CD14-positive monocyte (primary cell): ENCODE results near the gene R3HCC1L. TPM values are rescaled to one million over a fixed set of nuclear protein-coding genes. Genes with fewer than 3 reads are reported as not detected.

ENCODE experiments used
- DNase-seq, 3 donors: peaks; one replicate each; pipeline ENCODE4 v3.0.0-alpha.2; 2011 to 2022
- H2AFZ ChIP-seq: 2 replicates; pipeline ENCODE4 v1.6.0; 2012; ENCODE audit warnings: mild to moderate bottlenecking, low read depth, low read length, inconsistent platforms; ENCODE audit not compliant: insufficient read depth, poor library complexity, severe bottlenecking
- H3K27ac ChIP-seq, 2 donors: 1 replicate in 1 of 2; 2 replicates in 1 of 2; pipeline ENCODE4 v1.5.1; 2012 to 2013; ENCODE audit warnings: low read length in 2 of 2, control low read depth in 1 of 2, inconsistent platforms in 1 of 2, low read depth in 1 of 2, mild to moderate bottlenecking in 1 of 2
- H3K27me3 ChIP-seq, 2 donors: one replicate each; pipeline versions ENCODE4 v1.6.0 to v1.6.1; 2011 to 2013; ENCODE audit warnings: low read length in 2 of 2; ENCODE audit not compliant: control insufficient read depth in 2 of 2, insufficient read depth in 2 of 2
- H3K36me3 ChIP-seq, 2 donors: replicated peaks in 1 of 2; 1 replicate in 1 of 2; 2 replicates in 1 of 2; pipeline versions ENCODE4 v1.5.1 to v1.6.1; 2012 to 2013; ENCODE audit warnings: low read length in 2 of 2, control low read depth in 1 of 2, inconsistent platforms in 1 of 2, mild to moderate bottlenecking in 1 of 2; ENCODE audit not compliant: insufficient read depth in 2 of 2, control insufficient read depth in 1 of 2
- H3K4me1 ChIP-seq, 2 donors: 1 replicate in 1 of 2; 2 replicates in 1 of 2; pipeline versions ENCODE4 v1.5.1 to v1.6.1; 2012 to 2013; ENCODE audit warnings: low read length in 2 of 2, control low read depth in 1 of 2, inconsistent platforms in 1 of 2, mild to moderate bottlenecking in 1 of 2, moderate library complexity in 1 of 2; ENCODE audit not compliant: insufficient read depth in 2 of 2, control insufficient read depth in 1 of 2
- H3K4me2 ChIP-seq: replicated peaks from 2 replicates; pipeline ENCODE3; 2012; ENCODE audit warnings: low read length, moderate library complexity, mild to moderate bottlenecking; ENCODE audit not compliant: poor library complexity, severe bottlenecking; ENCODE audit errors: extremely low read depth
- H3K4me3 ChIP-seq, 3 experiments: fragments of 200-600 bp in 1 of 3; sonication (generic) in 1 of 3; replicated peaks in 1 of 3; 1 replicate in 2 of 3; 2 replicates in 1 of 3; pipeline ENCODE4 v1.5.1; 2011 to 2013; ENCODE audit warnings: low read length in 3 of 3, mild to moderate bottlenecking in 3 of 3, control low read depth in 2 of 3, low read depth in 2 of 3, inconsistent platforms in 1 of 3, moderate library complexity in 1 of 3
- H3K79me2 ChIP-seq: 2 replicates; pipeline ENCODE4 v1.6.0; 2012; ENCODE audit warnings: mild to moderate bottlenecking, control low read depth, inconsistent platforms, low read length, moderate library complexity; ENCODE audit not compliant: insufficient read depth
- H3K9ac ChIP-seq: 2 replicates; pipeline ENCODE4 v1.6.0; 2017; ENCODE audit warnings: low read length, mild to moderate bottlenecking; ENCODE audit not compliant: insufficient read depth, poor library complexity, severe bottlenecking
- H3K9me3 ChIP-seq, 2 donors: replicated peaks in 1 of 2; 1 replicate in 1 of 2; 2 replicates in 1 of 2; pipeline versions ENCODE4 v1.5.1 to v1.6.1; 2012 to 2013; ENCODE audit warnings: low read length in 2 of 2, control low read depth in 1 of 2; ENCODE audit not compliant: control insufficient read depth in 1 of 2, insufficient read depth in 1 of 2
- H4K20me1 ChIP-seq: 2 replicates; pipeline ENCODE4 v1.6.0; 2012; ENCODE audit warnings: mild to moderate bottlenecking, low read length, control low read depth, moderate library complexity; ENCODE audit not compliant: insufficient read depth
- H3K27ac Mint-ChIP-seq, 7 donors: one replicate each; pipeline ENCODE4 v1.8.0; 2020; ENCODE audit warnings: mild to moderate bottlenecking in 7 of 7, mixed read lengths in 7 of 7, moderate library complexity in 6 of 7, inconsistent platforms in 2 of 7
- H3K27me3 Mint-ChIP-seq, 3 donors: one replicate each; pipeline ENCODE4 v1.8.0; 2021 to 2022; ENCODE audit warnings: low read depth in 3 of 3, mild to moderate bottlenecking in 3 of 3, mixed read lengths in 3 of 3, moderate library complexity in 3 of 3, inconsistent platforms in 1 of 3
- H3K36me3 Mint-ChIP-seq, 2 donors: one replicate each; pipeline ENCODE4 v1.8.0; 2020; ENCODE audit warnings: mixed read lengths in 2 of 2, inconsistent platforms in 1 of 2, mild to moderate bottlenecking in 1 of 2
- H3K4me1 Mint-ChIP-seq: one replicate; pipeline ENCODE4 v1.8.0; 2020; ENCODE audit warnings: mild to moderate bottlenecking, mixed read lengths
- H3K4me3 Mint-ChIP-seq, 2 donors: one replicate each; pipeline ENCODE4 v1.8.0; 2020; ENCODE audit warnings: mild to moderate bottlenecking in 2 of 2, mixed read lengths in 2 of 2, moderate library complexity in 1 of 2
- H3K9me3 Mint-ChIP-seq, 7 donors: one replicate each; pipeline ENCODE4 v1.8.0; 2020 to 2022; ENCODE audit warnings: mixed read lengths in 7 of 7, mild to moderate bottlenecking in 6 of 7, moderate library complexity in 6 of 7, inconsistent platforms in 2 of 7
- CTCF ChIP-seq: fragments of 200-600 bp; IDR thresholded peaks from one replicate; pipeline ENCODE4 v1.8.0; 2022; ENCODE audit warnings: antibody characterized with exemption, mild to moderate bottlenecking
- WGBS: methylation state at CpG from one replicate; pipeline ENCODE4 v1.1.5; 2013; ENCODE audit warnings: missing lambda C conversion rate; ENCODE audit not compliant: insufficient coverage; 5-methylcytosine and 5-hydroxymethylcytosine counted together
- intact Hi-C, 2 donors: fragments of 100-400 bp; cut with micrococcal nuclease; formaldehyde crosslinking; loops; one replicate each; pipeline versions ENCODE4 v1.15.0 to v1.15.1; 2023
- polyA plus RNA-seq, 3 donors: library from polyadenylated mRNA; depleted of rRNA in 1 of 3; unstranded in 2 of 3; stranded (reverse) in 1 of 3; fragments of 300-500 nt in 2 of 3; fragments of >200 nt in 1 of 3; fragmentation: Illumina TruSeq in 2 of 3; gene quantifications; 1 replicate in 2 of 3; 2 replicates in 1 of 3; pipeline ENCODE4 v1.2.3, GENCODE V29; 2012 to 2021

R3HCC1L gene
- polyA plus RNA-seq, 3 donors = 2.6 to 13.8 (median 2.7) TPM

GRCh38 chr10:98244141-98244540, 109.7 kb downstream of the R3HCC1L start:
- H3K4me3 ChIP-seq = no peak overlapping the region
- H3K4me2 ChIP-seq = no peak overlapping the region
- H3K27me3 ChIP-seq = no peaks in the 10 kb centered on the region
- peaks cover 81 to 100% of the 10 kb centered on the region in 2 donors for H3K36me3 ChIP-seq
- no peak overlapping the region for H3K27ac ChIP-seq
- intact Hi-C loops = no loop called here
- WGBS = 100% methylated on average over 2 of the region's 5 CpGs
- H3K4me1 ChIP-seq = no peaks in the 10 kb centered on the region
- H2AFZ ChIP-seq = no peak overlapping the region
- Mint-ChIP-seq H3K4me3 (no peak overlapping the region), H3K9me3 (no peaks in the 10 kb centered on the region), H3K27ac (no peak overlapping the region), H3K27me3 (peaks cover 0 to 1% (median 0%) of the 10 kb centered on the region in 3 donors), H3K36me3 (peaks cover 88 to 95% of the 10 kb centered on the region in 2 donors), H3K4me1 (no peaks in the 10 kb centered on the region)
- H3K79me2 ChIP-seq = no peaks in the 10 kb centered on the region
- no peak overlapping the region for H3K9ac ChIP-seq
- no peak for DNase-seq
- TF ChIP-seq CTCF = no peak
- H4K20me1 ChIP-seq = no peaks in the 10 kb centered on the region
- no peaks in the 10 kb centered on the region for H3K9me3 ChIP-seq

- Mint-ChIP-seq H3K9me3 (no peaks in the 10 kb centered on the region), H3K4me3 (no peak overlapping the region), H3K27ac (no peak overlapping the region), H3K27me3 (peaks cover 0 to 1% (median 0%) of the 10 kb centered on the region in 3 donors), H3K4me1 (no peaks in the 10 kb centered on the region), H3K36me3 (peaks cover 88 to 95% of the 10 kb centered on the region in 2 donors)
- no peaks in the 10 kb centered on the region for H3K27me3 ChIP-seq
- H3K9me3 ChIP-seq = no peaks in the 10 kb centered on the region
- intact Hi-C loops = no loop called here
- no peak overlapping the region for H3K4me3 ChIP-seq
- WGBS = 100% methylated on average over 1 of the region's 2 CpGs
- DNase-seq = no peak
- no peaks in the 10 kb centered on the region for H3K79me2 ChIP-seq
- no peaks in the 10 kb centered on the region for H4K20me1 ChIP-seq
- no peak for TF ChIP-seq CTCF
- no peak overlapping the region for H3K27ac ChIP-seq
- no peak overlapping the region for H2AFZ ChIP-seq
- no peak overlapping the region for H3K4me2 ChIP-seq
- H3K9ac ChIP-seq = no peak overlapping the region
- H3K4me1 ChIP-seq = no peaks in the 10 kb centered on the region
- H3K36me3 ChIP-seq = peaks cover 79 to 100% of the 10 kb centered on the region in 2 donors
Observed at GRCh38 chr10:98244586-98244985, 110.1 kb downstream of the R3HCC1L start.
